ENCODE results near the gene C1orf210. TPM values are rescaled to one million over a fixed set of nuclear protein-coding genes. Genes with fewer than 3 reads are reported as not detected.

The C1orf210 gene
- total RNA-seq, 1 experiment from 2014 or later, result 16.8 TPM

GRCh38 chr1:43273708-43274107 lies 11.7 kb downstream of the C1orf210 start:
- BruUV-seq (replicated peaks), result no TSS peak
- intact Hi-C loops (cut with micrococcal nuclease; ENCODE audit: unreplicated experiment), result no loop called here
- Mint-ChIP-seq H3K36me3 (ENCODE audit: insufficient read depth, unreplicated experiment) (peaks cover 36% of the 10 kb centered on the region), H3K4me3 (ENCODE audit: low read depth, unreplicated experiment) (no peak overlapping the region), H3K4me1 (ENCODE audit: low read depth, unreplicated experiment) (peaks cover 31% of the 10 kb centered on the region), H3K27ac (ENCODE audit: unreplicated experiment) (no peak overlapping the region), H3K27me3 (ENCODE audit: unreplicated experiment) (no peaks in the 10 kb centered on the region), H3K9me3 (ENCODE audit: low read depth, unreplicated experiment) (no peaks in the 10 kb centered on the region)
- TF ChIP-seq, protein P1, sequence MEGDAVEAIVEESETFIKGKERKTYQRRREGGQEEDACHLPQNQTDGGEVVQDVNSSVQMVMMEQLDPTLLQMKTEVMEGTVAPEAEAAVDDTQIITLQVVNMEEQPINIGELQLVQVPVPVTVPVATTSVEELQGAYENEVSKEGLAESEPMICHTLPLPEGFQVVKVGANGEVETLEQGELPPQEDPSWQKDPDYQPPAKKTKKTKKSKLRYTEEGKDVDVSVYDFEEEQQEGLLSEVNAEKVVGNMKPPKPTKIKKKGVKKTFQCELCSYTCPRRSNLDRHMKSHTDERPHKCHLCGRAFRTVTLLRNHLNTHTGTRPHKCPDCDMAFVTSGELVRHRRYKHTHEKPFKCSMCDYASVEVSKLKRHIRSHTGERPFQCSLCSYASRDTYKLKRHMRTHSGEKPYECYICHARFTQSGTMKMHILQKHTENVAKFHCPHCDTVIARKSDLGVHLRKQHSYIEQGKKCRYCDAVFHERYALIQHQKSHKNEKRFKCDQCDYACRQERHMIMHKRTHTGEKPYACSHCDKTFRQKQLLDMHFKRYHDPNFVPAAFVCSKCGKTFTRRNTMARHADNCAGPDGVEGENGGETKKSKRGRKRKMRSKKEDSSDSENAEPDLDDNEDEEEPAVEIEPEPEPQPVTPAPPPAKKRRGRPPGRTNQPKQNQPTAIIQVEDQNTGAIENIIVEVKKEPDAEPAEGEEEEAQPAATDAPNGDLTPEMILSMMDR (IDR thresholded peaks at IDR 0.05; ENCODE audit: unreplicated experiment), result no peak
- CTCF ChIA-PET, result no interaction called here
- no peak for DNase-seq

DNA sequence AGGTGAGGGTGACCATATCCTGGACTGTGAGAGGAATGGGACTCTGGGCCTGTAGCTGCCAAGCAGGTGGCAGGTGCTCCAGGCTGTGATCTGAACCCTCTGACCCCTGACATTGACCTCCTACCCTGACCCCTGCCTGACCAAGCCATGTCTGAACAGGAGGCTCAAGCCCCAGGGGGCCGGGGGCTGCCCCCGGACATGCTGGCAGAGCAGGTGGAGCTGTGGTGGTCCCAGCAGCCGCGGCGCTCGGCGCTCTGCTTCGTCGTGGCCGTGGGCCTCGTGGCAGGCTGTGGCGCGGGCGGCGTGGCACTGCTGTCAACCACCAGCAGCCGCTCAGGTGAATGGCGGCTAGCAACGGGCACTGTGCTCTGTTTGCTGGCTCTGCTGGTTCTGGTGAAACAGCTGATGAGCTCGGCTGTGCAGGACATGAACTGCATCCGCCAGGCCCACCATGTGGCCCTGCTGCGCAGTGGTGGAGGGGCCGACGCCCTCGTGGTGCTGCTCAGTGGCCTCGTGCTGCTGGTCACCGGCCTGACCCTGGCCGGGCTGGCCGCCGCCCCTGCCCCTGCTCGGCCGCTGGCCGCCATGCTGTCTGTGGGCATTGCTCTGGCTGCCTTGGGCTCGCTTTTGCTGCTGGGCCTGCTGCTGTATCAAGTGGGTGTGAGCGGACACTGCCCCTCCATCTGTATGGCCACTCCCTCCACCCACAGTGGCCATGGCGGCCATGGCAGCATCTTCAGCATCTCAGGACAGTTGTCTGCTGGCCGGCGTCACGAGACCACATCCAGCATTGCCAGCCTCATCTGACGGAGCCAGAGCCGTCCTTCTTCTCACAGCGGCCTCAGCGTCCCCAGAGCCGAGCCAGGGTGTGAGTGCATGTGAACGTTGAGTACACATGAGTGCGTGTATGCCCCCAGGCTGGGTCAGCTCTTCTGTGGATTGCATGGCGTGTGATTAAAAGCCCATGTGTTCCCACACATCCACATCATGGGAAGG lies 12.5 kb downstream of the C1orf210 start:
- CTCF ChIA-PET, result no interaction called here
- Mint-ChIP-seq H3K36me3 (ENCODE audit: insufficient read depth, unreplicated experiment) (peaks cover 36% of the 10 kb centered on the region), H3K4me1 (ENCODE audit: low read depth, unreplicated experiment) (peaks cover 31% of the 10 kb centered on the region), H3K27me3 (ENCODE audit: unreplicated experiment) (no peaks in the 10 kb centered on the region), H3K4me3 (ENCODE audit: low read depth, unreplicated experiment) (no peak overlapping the region), H3K9me3 (ENCODE audit: low read depth, unreplicated experiment) (no peaks in the 10 kb centered on the region), H3K27ac (ENCODE audit: unreplicated experiment) (no peak overlapping the region)
- BruUV-seq (replicated peaks), result no TSS peak
- no peak for DNase-seq
- TF ChIP-seq, protein P1 (IDR thresholded peaks at IDR 0.05; ENCODE audit: unreplicated experiment), result no peak
- intact Hi-C loops (cut with micrococcal nuclease; ENCODE audit: unreplicated experiment), result no loop called here

DNA sequence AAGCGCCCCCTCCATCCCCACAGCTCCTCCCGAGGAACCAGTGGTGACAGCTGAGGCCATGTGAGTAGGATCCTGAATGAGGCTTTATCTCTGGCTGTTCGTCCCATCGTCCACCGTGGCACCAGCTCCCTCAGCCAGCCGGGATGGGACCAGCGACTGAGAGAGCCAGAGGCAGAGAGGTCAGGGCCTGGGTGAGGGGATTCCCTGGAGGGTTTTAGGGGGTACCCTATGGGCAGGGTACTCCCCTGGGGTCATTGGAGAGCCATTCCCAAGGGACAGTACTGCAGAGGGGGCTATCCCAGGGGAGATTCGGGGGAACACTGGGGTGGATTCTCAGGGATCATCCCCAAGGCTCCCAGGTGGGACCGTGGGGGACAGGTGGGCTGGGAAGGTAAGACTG lies 13.2 kb downstream of the C1orf210 start:
- TF ChIP-seq, protein P1 (IDR thresholded peaks at IDR 0.05; ENCODE audit: unreplicated experiment), result no peak
- H3K4me1 Mint-ChIP-seq (ENCODE audit: low read depth, unreplicated experiment), result peaks cover 31% of the 10 kb centered on the region
- H3K36me3 Mint-ChIP-seq (ENCODE audit: insufficient read depth, unreplicated experiment), result peaks cover 36% of the 10 kb centered on the region
- no peak overlapping the region for H3K4me3 Mint-ChIP-seq (ENCODE audit: low read depth, unreplicated experiment)
- no TSS peak for BruUV-seq (replicated peaks)
- no peaks in the 10 kb centered on the region for H3K27me3 Mint-ChIP-seq (ENCODE audit: unreplicated experiment)
- DNase-seq, result no peak
- CTCF ChIA-PET, result no interaction called here
- intact Hi-C loops (cut with micrococcal nuclease; ENCODE audit: unreplicated experiment), result no loop called here
- no peak overlapping the region for H3K27ac Mint-ChIP-seq (ENCODE audit: unreplicated experiment)
- no peaks in the 10 kb centered on the region for H3K9me3 Mint-ChIP-seq (ENCODE audit: low read depth, unreplicated experiment)

DNA sequence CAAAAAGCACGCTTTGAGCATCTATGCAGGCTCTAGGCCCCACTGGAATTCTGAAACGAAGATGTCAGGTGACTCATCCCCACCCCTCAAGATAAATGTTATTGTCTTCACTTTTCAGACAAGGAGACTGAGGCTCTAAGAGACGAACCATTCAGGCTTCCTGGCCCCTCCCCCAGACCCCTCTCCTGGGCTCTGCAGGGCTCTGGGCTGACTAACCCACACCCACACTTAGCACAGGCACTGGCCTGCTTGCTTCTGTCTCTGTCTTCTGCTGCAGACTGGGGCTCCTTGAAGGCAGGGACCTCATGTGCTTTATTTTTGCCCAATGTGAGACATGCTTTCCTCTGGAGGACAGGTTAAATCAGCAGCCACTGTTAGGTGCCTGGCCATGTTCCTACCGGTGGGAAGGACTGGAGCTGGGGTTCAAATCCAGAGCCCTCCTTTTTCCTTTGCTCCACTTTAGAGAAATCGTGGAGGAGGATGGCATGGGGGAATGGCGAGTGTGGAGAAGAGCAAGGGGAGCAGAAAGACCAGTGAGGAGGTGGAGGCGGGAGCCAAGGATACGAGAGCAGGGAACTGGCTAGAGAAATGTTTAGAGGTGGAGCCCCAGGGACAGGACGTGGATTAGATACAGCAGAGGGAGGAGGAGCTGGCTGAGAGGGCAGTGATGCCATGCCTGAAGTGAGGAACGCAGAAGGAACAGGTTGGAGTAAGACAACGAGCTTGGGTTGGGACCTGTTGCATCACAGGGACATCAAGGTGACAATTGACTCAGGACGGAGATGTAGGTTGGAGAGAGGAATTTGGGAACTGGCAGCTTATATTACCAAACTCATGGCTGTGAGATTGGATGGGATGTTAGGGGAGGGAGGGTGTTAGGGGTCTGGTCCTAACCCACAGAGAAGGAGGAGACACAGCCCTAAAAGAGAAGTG lies 13.9 kb downstream of the C1orf210 start:
- Mint-ChIP-seq H3K9me3 (ENCODE audit: low read depth, unreplicated experiment) (no peaks in the 10 kb centered on the region), H3K4me3 (ENCODE audit: low read depth, unreplicated experiment) (peak overlapping the region; percentile 82), H3K36me3 (ENCODE audit: insufficient read depth, unreplicated experiment) (peaks cover 36% of the 10 kb centered on the region), H3K27ac (ENCODE audit: unreplicated experiment) (peak overlapping the region; percentile 92), H3K4me1 (ENCODE audit: low read depth, unreplicated experiment) (peaks cover 31% of the 10 kb centered on the region), H3K27me3 (ENCODE audit: unreplicated experiment) (no peaks in the 10 kb centered on the region)
- BruUV-seq (replicated peaks), result TSS peak; percentile 81
- no peak for DNase-seq
- TF ChIP-seq, protein P1 (IDR thresholded peaks at IDR 0.05; ENCODE audit: unreplicated experiment), result no peak
- intact Hi-C loops (cut with micrococcal nuclease; ENCODE audit: unreplicated experiment), result loop anchor here (2.0 kb wide), 1 partner anchor 13 kb away; the partner anchor contains the start of gene C1orf210
- CTCF ChIA-PET, result interaction anchor here (0.9 to 1.3 kb wide), 3 partner anchors 14 to 77 kb away, joined by 3 to 4 read pairs (median 3); partner anchors contain the start of gene C1orf210
